ENCODE measurements around the gene SPAST. TPM values are rescaled to one million over a fixed set of nuclear protein-coding genes. Genes with fewer than 3 reads are reported as not detected.

The SPAST gene
- total RNA-seq, 4 donors from 2014 or later, result 17.5 to 24.2 (median 20.1) TPM

DNA sequence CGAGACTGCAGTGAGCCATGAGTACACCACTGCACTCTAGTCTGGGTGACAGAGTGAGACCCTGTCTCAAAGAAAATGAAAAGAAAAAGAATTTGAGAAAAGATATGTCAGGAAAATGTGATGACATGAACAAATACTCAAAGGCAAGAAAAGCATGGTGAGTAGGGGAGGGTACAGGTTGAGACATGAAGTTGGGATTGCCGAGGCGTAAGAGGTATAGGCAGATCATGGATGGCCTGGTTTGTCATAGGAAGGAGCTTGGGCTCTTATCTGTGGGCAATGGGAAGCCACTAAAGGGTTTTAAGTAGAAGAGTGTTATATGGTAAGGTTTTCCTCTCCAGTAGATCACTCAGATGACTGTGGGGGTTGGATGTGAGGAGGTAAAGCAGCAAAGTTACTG, 32.3 kb downstream of the SPAST start:
- Histone ChIP-seq H3K27ac (no peak overlapping the region), H3K4me1 (no peaks in the 10 kb centered on the region), H3K4me3 (no peak overlapping the region), H3K27me3 (no peaks in the 10 kb centered on the region), H3K36me3 (no peaks in the 10 kb centered on the region), H3K9me3 (no peaks in the 10 kb centered on the region)
- TF ChIP-seq, protein P1, sequence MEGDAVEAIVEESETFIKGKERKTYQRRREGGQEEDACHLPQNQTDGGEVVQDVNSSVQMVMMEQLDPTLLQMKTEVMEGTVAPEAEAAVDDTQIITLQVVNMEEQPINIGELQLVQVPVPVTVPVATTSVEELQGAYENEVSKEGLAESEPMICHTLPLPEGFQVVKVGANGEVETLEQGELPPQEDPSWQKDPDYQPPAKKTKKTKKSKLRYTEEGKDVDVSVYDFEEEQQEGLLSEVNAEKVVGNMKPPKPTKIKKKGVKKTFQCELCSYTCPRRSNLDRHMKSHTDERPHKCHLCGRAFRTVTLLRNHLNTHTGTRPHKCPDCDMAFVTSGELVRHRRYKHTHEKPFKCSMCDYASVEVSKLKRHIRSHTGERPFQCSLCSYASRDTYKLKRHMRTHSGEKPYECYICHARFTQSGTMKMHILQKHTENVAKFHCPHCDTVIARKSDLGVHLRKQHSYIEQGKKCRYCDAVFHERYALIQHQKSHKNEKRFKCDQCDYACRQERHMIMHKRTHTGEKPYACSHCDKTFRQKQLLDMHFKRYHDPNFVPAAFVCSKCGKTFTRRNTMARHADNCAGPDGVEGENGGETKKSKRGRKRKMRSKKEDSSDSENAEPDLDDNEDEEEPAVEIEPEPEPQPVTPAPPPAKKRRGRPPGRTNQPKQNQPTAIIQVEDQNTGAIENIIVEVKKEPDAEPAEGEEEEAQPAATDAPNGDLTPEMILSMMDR (IDR thresholded peaks at IDR 0.05), result no peak
- TF ChIP-seq POLR2AphosphoS5 (IDR thresholded peaks at IDR 0.05) (no peak), EP300 (IDR thresholded peaks at IDR 0.05) (no peak), POLR2A (IDR thresholded peaks at IDR 0.05) (no peak)
- DNase-seq (ENCODE audit: low spot score in 2 of 2), result no peak
- WGBS, result 86% methylated on average over 3 of the region's 3 CpGs

DNA sequence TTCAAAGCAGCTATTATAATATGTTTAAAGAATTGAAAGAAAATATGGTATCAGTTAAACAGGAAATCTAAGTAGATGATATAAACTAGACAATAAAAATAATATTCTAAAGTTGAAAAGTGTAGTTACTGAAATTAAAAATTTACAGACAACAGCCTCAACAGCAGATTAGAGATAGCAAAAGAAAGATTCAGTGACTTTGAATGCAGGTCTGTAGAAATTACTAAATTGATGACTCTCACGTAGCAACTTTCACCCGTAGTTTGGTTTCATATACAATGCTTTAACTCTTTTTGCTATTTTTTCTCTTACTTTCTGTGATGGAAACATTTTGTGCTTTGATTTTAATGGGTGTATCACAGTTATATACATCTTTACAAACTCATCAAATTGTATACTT, 44.8 kb downstream of the SPAST start:
- H3K36me3 ChIP-seq, result peaks cover 30% of the 10 kb centered on the region
- no peaks in the 10 kb centered on the region for H3K4me1 ChIP-seq
- peaks cover 6% of the 10 kb centered on the region for H3K9me3 ChIP-seq
- TF ChIP-seq EP300 (IDR thresholded peaks at IDR 0.05) (no peak), POLR2A (IDR thresholded peaks at IDR 0.05) (no peak), POLR2AphosphoS5 (IDR thresholded peaks at IDR 0.05) (no peak)
- TF ChIP-seq, protein P1 (IDR thresholded peaks at IDR 0.05), result no peak
- DNase-seq (ENCODE audit: low spot score in 2 of 2), result no peak
- no peak overlapping the region for H3K4me3 ChIP-seq
- 94% methylated on average over 2 of the region's 2 CpGs for WGBS
- H3K27me3 ChIP-seq, result no peaks in the 10 kb centered on the region
- no peak overlapping the region for H3K27ac ChIP-seq

- H3K4me3 ChIP-seq, result no peak overlapping the region
- no peak for TF ChIP-seq EP300 (IDR thresholded peaks at IDR 0.05)
- TF ChIP-seq, protein P1 (IDR thresholded peaks at IDR 0.05), result no peak
- TF ChIP-seq POLR2AphosphoS5 (IDR thresholded peaks at IDR 0.05), result no peak
- no peak for TF ChIP-seq POLR2A (IDR thresholded peaks at IDR 0.05)
- no peak overlapping the region for H3K27ac ChIP-seq
- DNase-seq (ENCODE audit: low spot score in 2 of 2), result no peak
- H3K4me1 ChIP-seq, result no peaks in the 10 kb centered on the region
- H3K36me3 ChIP-seq, result peaks cover 34% of the 10 kb centered on the region
- WGBS, result 97% methylated on average over 3 of the region's 3 CpGs
- no peaks in the 10 kb centered on the region for H3K27me3 ChIP-seq
- H3K9me3 ChIP-seq, result no peaks in the 10 kb centered on the region
These were observed 54.7 kb downstream of the SPAST start for GRCh38 chr2:32118055-32118454.

- no peak for DNase-seq (ENCODE audit: low spot score in 2 of 2)
- no peak overlapping the region for H3K4me3 ChIP-seq
- 78% methylated on average over 2 of the region's 2 CpGs for WGBS
- no peaks in the 10 kb centered on the region for H3K9me3 ChIP-seq
- no peaks in the 10 kb centered on the region for H3K4me1 ChIP-seq
- no peak for TF ChIP-seq POLR2AphosphoS5 (IDR thresholded peaks at IDR 0.05)
- H3K36me3 ChIP-seq, result peaks cover 36% of the 10 kb centered on the region
- no peaks in the 10 kb centered on the region for H3K27me3 ChIP-seq
- no peak overlapping the region for H3K27ac ChIP-seq
These were observed 55.8 kb downstream of the SPAST start for GRCh38 chr2:32119161-32119560.

DNA sequence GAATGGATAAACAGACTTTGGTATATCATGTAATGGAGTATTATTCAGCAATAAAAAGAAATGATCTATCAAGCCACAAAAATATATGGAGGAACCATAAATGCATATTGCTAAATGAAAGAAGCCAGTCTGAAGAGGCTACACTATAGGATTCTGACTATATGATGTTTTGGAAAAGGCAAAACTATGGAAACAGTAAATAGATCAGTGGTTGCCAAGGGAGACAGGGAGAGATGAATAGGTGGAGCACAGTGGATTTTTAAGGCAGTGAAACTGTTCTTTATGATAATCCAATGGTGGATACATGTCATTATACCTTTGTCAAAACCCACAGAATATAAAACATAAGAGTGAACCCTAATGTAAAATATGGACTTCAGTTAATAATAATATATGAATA, 61.3 kb downstream of the SPAST start:
- H3K4me1 ChIP-seq, result no peaks in the 10 kb centered on the region
- H3K4me3 ChIP-seq, result no peak overlapping the region
- H3K27me3 ChIP-seq, result no peaks in the 10 kb centered on the region
- DNase-seq (ENCODE audit: low spot score in 2 of 2), result no peak
- H3K27ac ChIP-seq, result no peak overlapping the region
- no peaks in the 10 kb centered on the region for H3K9me3 ChIP-seq
- TF ChIP-seq EP300 (IDR thresholded peaks at IDR 0.05), result no peak
- no peak for TF ChIP-seq POLR2AphosphoS5 (IDR thresholded peaks at IDR 0.05)
- TF ChIP-seq POLR2A (IDR thresholded peaks at IDR 0.05), result no peak
- TF ChIP-seq, protein P1 (IDR thresholded peaks at IDR 0.05), result no peak
- peaks cover 58% of the 10 kb centered on the region for H3K36me3 ChIP-seq

GRCh38 chr2:32128636-32129035, 65.3 kb downstream of the SPAST start:
- Histone ChIP-seq H3K4me3 (no peak overlapping the region), H3K27me3 (no peaks in the 10 kb centered on the region), H3K27ac (no peak overlapping the region), H3K9me3 (no peaks in the 10 kb centered on the region), H3K4me1 (no peaks in the 10 kb centered on the region), H3K36me3 (peaks cover 53% of the 10 kb centered on the region)
- WGBS, result 97% methylated on average over 1 of the region's 1 CpG
- no peak for DNase-seq (ENCODE audit: low spot score in 2 of 2)
- no peak for TF ChIP-seq POLR2A (IDR thresholded peaks at IDR 0.05)
- no peak for TF ChIP-seq EP300 (IDR thresholded peaks at IDR 0.05)
- no peak for TF ChIP-seq POLR2AphosphoS5 (IDR thresholded peaks at IDR 0.05)
- TF ChIP-seq, protein P1 (IDR thresholded peaks at IDR 0.05), result no peak

All from suprapubic skin (tissue), 4 donors.